Stimulated activated CD8-positive, alpha-beta memory T cell treated with anti-CD3 and anti-CD28 coated beads, Interleukin-7, amount 100 ng/mL, for 24 hours (primary cell): Measurements from ENCODE around the gene MAP4K3.
"Not testable (repeated sequence)": the region's sequence is repeated elsewhere in the genome, so short reads cannot be mapped to it uniquely, and the experiment has no call there.

Experiments used
- DNase-seq: peaks from one replicate; pipeline ENCODE4 v3.0.0-alpha.2; 2020; ENCODE audit warnings: low read depth

Gene MAP4K3

GRCh38 chr2:39408351-39409136, 28.5 kb downstream of the MAP4K3 start:
- DNase-seq = no peak

- no peak for DNase-seq
Observed at GRCh38 chr2:39407516-39408296, 29.4 kb downstream of the MAP4K3 start.

DNA sequence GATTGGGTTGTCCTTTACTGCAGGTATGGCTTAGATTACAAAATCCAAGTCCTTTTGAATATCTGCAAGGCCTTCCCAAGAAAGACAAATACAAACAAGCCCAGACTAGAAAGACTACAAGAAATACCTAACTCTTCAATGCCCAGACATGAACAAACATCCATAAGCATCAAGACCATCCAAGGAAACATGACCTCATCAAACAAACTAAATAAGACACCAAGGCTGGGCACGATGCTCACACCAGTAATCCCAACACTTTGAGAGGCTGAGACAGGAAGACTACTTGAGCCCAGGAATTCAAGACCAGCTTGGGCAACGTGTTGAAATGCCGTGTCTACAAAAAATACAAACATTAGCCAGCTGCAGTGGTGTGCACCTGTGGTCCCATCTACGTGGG, 31.7 kb downstream of the MAP4K3 start:
- no peak for DNase-seq

DNA sequence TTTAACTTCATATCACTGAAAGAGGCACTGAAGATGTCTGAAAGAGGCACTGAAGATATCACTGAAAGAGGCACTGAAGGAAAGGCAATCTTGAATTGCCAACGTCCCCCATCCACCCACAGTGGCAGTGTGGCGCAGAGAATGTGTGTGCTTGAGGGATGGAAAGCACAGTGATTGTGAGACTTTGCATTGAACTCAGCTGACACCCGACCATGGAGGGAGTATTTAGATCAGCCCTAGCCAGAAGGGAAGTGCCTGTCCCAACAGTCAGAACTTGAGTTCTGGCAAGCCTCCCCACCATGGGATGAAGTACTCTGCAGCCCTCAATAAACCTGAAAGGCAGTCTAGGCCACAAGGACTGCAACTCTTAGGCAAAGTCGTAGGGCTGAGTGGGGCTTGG, 33.8 kb downstream of the MAP4K3 start:
- DNase-seq = no peak

DNA sequence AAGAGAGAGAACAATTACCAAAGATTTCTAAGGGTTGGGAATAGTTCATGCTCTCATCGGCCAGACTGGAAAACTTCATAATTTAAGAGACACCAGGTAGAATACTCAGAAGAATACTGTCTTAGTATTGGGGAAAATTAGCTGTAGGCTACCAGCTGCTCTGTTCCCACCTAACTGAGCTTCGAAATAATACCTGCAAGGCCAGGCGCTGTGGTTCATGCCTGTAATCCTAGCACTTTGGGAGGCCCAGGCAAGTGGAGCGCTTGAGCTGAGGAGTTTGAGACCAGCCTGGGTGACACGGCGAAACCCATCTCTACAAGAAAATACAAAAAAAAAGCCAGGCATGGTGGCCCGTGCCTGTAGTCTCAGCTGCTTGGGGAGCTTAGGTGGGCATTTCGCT, 35.8 kb downstream of the MAP4K3 start:
- no peak for DNase-seq

- no peak for DNase-seq
Observed at GRCh38 chr2:39399570-39399969, 37.5 kb downstream of the MAP4K3 start.

DNA sequence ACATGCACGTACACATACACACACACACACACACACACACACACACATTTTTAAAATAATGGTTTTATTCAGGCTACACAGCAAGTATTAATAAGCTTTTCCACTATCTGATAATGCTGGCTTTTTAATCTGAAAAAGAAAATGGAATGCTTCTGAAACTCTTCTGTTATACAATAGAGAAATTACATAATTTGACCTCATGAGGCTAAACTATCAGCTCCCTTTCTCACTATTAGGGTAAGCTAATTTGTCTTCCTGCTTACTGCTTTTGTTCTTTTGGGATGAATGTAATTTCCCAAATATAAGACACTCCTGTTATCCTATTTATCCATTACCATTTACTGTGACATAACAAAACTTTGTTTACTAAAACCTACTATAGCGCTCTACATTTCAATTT, 41.8 kb downstream of the MAP4K3 start:
- DNase-seq = no peak

GRCh38 chr2:39394516-39394961, 42.5 kb downstream of the MAP4K3 start:
- no peak for DNase-seq

- no peak for DNase-seq
Observed at GRCh38 chr2:39392672-39393071, 44.4 kb downstream of the MAP4K3 start.

DNA sequence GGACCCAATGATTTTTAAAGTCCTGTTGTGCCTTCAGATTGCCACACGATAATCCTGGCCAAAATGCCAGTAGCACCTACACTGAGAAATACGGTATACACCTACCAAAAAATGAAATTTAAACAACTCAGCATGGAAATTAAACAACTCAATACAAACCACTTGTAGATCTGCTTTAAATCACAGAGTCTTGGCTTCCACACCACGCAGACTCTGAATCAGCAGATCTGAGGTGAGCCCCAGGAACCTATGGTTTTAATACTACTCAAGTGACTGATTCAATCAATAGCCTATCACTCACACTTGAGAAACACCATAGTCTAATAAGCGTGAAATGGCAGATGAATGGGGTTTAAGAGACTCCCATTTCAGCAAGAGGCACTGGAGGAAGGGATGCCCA, 46.9 kb downstream of the MAP4K3 start:
- no peak for DNase-seq

GRCh38 chr2:39386064-39386463, 51.0 kb downstream of the MAP4K3 start:
- no peak for DNase-seq

GRCh38 chr2:39385172-39385571, 51.9 kb downstream of the MAP4K3 start:
- DNase-seq = no peak

- DNase-seq = not testable (repeated sequence)
Observed at GRCh38 chr2:39384071-39384470, 53.0 kb downstream of the MAP4K3 start.

DNA sequence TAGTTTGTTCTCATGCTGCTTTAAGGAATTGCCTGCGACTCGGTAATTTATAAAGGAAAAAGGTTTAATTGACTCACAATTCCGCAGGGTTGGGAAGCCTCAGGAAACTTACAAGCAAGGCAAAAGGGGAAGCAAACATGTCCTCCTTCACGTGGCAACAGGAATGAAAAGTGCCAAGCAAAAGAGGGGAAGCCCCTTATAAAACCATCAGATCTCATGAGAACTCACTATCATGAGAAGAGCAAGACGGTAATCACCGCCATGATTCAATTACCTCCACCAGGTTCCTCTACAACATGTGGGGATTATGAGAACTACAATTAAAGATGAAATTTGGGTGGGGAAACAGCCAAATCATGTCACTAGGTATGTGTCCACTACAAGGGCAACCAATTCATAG, 53.9 kb downstream of the MAP4K3 start:
- no peak for DNase-seq

GRCh38 chr2:39381653-39382052, 55.4 kb downstream of the MAP4K3 start:
- DNase-seq = no peak

- no peak for DNase-seq
Observed at GRCh38 chr2:39380525-39381150, 56.4 kb downstream of the MAP4K3 start.

GRCh38 chr2:39379643-39380524, 57.2 kb downstream of the MAP4K3 start:
- DNase-seq = no peak

DNA sequence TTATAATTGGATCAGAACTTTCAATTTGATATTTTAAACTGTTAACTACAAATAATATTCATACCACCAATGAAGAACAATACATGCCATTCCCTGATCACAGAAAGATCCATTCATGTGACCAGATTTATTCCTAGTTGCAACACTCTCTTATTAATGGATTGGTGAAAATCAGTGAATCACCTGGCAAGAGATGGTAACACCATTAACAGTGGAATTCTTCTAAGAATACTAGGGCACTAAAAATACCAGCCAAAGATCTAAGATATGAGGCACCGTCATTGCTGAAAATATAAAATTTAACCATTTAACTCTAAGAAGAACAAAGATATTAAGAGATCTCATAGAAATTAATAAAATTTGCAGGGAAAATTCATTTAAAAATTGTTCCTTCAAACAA, 58.1 kb downstream of the MAP4K3 start:
- DNase-seq = no peak

GRCh38 chr2:39377226-39377939, 59.7 kb downstream of the MAP4K3 start:
- no peak for DNase-seq

DNA sequence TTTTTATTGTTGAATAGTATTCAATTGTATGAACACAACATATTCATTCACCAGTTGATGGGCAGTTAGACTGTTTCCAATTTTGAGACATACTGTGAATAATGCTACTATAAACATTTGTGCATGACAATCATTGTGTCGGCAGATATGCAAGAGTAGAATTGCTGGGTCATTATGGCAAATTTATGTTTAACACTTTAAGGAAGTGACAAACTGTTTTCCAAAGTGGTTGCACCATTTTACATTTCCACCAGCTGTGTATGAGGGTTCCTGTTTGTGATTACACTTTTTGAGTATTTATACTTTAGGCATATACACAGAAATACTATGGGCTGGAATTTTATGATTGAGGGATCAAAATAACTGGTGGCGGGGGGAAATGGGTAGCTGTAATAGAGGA, 61.2 kb downstream of the MAP4K3 start:
- DNase-seq = no peak

DNA sequence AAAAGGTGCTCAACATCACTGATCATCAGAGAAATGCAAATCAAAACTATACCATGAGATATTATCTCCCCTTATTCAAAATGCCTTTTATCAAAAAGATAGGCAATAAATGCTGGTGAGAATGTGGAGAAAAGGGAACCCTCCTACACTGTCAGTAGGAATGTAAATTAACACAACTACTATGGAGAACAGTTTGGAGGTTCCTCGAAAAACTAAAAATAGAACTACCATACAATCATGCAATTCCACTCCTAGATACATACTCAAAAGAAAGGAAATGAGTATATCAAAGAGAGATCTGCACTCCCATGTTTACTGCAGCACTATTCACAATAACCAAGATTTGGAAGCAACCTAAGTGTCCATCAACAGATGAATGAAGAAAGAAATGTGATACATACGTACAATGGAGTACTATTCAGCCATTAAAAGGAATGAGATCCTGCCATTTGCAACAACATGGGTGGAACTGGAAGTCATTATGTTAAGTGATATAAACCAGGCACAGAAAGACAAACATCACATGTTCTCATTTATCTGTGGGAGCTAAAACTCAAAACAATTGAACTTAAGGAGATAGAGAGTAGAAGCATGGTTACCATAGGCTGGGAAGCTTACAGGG, 63.8 kb downstream of the MAP4K3 start:
- DNase-seq = no peak
